ENCODE results near the gene PDE4D. TPM values are rescaled to one million over a fixed set of nuclear protein-coding genes. Genes with fewer than 3 reads are reported as not detected.

Gene PDE4D
- total RNA-seq, 1 donor from 2014 or later: 13.2 TPM

DNA sequence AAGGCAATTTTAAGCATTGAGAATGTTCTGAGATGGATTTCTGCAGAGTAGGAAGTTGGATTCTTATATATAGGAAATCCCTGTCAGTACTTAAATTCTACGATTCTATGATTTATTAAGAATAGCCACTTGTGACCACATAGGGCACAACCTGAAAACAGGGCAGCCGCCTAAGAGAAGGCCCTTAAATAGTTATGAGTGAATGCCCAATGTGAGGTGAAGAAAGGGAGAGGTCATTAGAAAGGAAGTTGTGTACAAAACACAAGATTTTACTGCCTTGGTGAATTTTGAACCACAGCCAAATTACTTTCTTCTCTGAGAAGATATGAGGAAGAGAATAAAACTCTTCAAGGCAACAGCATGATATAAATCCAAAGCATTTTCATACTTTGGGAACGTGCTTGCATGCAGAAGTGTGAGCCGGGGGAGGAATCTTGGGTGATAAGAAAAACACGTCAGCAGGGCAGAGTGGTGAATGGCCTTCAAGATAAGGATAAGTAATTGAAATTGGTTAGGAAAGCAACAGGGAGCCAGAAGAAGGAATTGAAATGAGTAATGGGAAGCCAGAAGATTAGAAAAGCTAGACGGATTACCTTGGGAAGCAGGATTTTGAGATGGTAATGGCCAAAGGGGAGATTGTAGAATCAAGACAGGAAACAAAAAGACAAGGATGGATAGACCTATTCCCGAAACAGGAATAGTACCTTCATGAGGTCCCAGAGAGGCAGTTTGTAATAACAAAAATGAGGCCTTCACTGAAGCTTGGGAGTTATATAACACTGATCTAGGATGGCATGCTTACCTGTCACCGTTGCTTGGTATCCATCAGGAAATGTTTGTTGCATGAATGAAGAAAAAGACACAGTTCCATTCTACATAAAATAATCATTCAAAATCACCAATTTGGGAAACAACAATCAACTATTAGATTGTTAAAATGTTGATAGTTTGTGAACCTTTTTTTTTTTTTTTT, 244.3 kb downstream of the PDE4D start:
- H3K4me1 Mint-ChIP-seq (ENCODE audit: low read depth, unreplicated experiment): no peaks in the 10 kb centered on the region
- no peak for DNase-seq
- TF ChIP-seq, protein P1, sequence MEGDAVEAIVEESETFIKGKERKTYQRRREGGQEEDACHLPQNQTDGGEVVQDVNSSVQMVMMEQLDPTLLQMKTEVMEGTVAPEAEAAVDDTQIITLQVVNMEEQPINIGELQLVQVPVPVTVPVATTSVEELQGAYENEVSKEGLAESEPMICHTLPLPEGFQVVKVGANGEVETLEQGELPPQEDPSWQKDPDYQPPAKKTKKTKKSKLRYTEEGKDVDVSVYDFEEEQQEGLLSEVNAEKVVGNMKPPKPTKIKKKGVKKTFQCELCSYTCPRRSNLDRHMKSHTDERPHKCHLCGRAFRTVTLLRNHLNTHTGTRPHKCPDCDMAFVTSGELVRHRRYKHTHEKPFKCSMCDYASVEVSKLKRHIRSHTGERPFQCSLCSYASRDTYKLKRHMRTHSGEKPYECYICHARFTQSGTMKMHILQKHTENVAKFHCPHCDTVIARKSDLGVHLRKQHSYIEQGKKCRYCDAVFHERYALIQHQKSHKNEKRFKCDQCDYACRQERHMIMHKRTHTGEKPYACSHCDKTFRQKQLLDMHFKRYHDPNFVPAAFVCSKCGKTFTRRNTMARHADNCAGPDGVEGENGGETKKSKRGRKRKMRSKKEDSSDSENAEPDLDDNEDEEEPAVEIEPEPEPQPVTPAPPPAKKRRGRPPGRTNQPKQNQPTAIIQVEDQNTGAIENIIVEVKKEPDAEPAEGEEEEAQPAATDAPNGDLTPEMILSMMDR (IDR thresholded peaks at IDR 0.05; ENCODE audit: partially characterized antibody, unreplicated experiment): no peak
- no peaks in the 10 kb centered on the region for H3K36me3 Mint-ChIP-seq (ENCODE audit: unreplicated experiment)
- H3K9me3 Mint-ChIP-seq (ENCODE audit: unreplicated experiment): peaks cover 3% of the 10 kb centered on the region
- no peak overlapping the region for H3K27ac Mint-ChIP-seq (ENCODE audit: unreplicated experiment)
- H3K4me3 Mint-ChIP-seq (ENCODE audit: unreplicated experiment): no peak overlapping the region
- H3K27me3 Mint-ChIP-seq (ENCODE audit: unreplicated experiment): no peaks in the 10 kb centered on the region

DNA sequence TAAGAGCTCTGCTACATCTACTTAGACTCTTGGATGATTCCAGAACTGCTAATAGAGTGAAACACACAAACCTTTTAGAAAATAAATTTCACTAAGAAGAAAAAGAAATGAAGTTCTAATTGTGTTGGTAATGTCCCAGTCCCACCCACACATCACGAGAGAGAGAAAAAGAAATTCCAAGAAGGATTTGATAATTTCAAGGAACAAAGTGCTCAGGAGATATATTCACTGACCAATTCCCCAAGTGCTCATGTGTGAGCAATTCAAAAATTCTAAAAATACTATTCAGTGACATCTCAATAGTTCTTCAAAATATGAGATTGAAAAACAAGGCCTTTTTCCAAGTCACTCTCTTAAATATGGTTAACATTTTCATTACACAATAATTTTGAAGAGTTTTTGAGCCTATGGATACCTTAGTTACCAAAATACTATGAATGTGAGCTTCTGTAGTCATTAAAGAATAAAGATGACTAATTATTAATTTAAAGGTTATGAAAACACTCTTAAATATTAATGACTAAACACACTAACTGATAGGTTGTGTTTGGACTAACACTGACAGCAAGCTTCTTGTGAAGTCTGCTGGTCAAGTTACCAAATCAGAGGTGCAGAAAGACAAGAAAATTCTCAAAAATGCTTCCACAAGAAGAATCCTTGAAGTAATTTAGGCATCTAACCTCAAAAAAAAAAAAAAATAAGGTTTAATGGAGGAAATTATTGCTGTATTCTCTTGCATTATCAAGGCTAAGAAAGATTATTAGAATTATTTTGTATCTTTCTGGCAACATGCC, 245.3 kb downstream of the PDE4D start:
- Mint-ChIP-seq H3K27ac (ENCODE audit: unreplicated experiment) (no peak overlapping the region), H3K36me3 (ENCODE audit: unreplicated experiment) (no peaks in the 10 kb centered on the region), H3K4me3 (ENCODE audit: unreplicated experiment) (no peak overlapping the region), H3K27me3 (ENCODE audit: unreplicated experiment) (no peaks in the 10 kb centered on the region), H3K4me1 (ENCODE audit: low read depth, unreplicated experiment) (no peaks in the 10 kb centered on the region), H3K9me3 (ENCODE audit: unreplicated experiment) (peaks cover 3% of the 10 kb centered on the region)
- TF ChIP-seq, protein P1 (IDR thresholded peaks at IDR 0.05; ENCODE audit: partially characterized antibody, unreplicated experiment): no peak
- no peak for DNase-seq

DNA sequence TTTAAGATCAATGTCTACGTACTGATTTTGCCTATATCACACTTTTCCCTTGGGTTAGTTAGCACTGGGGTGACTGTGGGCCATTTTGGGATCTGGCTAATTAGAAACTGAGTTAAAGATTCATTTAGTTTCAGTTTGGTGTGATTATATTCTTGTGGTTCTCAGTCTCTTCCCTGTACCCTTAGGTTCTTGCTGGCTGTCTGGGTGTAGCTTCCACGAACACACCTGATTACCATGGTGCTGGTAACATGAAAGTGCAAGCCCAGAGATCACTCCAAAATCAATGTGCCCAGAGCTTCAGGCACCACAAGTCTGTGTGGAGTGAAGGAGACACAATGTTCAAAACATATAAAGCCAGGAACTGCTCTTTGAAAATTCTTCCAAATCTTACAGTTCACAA, 248.1 kb downstream of the PDE4D start:
- Mint-ChIP-seq H3K27ac (ENCODE audit: unreplicated experiment) (no peak overlapping the region), H3K27me3 (ENCODE audit: unreplicated experiment) (no peaks in the 10 kb centered on the region)
- TF ChIP-seq, protein P1 (IDR thresholded peaks at IDR 0.05; ENCODE audit: partially characterized antibody, unreplicated experiment): no peak

DNA sequence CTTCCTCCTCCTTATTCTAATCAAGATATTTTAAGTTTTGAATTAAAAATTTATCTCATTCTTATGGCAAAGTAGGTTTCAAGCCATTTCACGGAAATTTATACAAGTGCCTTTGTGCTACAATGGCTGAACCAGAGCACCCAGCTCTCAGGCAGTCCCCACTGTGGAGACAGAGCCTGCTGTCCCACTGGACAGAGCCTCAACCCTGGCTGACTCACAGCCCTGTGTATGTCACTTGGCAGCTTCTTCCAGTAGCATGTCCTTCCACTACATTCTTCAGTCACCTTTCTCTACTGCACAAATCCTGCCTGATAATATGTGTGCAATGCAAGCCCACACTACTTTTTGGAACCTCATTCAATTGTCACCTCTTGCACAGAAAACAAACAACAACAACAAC, 253.1 kb downstream of the PDE4D start:
- peaks cover 4% of the 10 kb centered on the region for H3K36me3 Mint-ChIP-seq (ENCODE audit: unreplicated experiment)
- H3K9me3 Mint-ChIP-seq (ENCODE audit: unreplicated experiment): peaks cover 1% of the 10 kb centered on the region
- TF ChIP-seq, protein P1 (IDR thresholded peaks at IDR 0.05; ENCODE audit: partially characterized antibody, unreplicated experiment): no peak
- DNase-seq: no peak
- peaks cover 7% of the 10 kb centered on the region for H3K4me1 Mint-ChIP-seq (ENCODE audit: low read depth, unreplicated experiment)
- no peaks in the 10 kb centered on the region for H3K27me3 Mint-ChIP-seq (ENCODE audit: unreplicated experiment)
- H3K27ac Mint-ChIP-seq (ENCODE audit: unreplicated experiment): no peak overlapping the region
- no peak overlapping the region for H3K4me3 Mint-ChIP-seq (ENCODE audit: unreplicated experiment)

More for the DNA sequence above, 248.1 kb downstream of the PDE4D start:
- peaks cover 4% of the 10 kb centered on the region for H3K36me3 Mint-ChIP-seq (ENCODE audit: unreplicated experiment)
- peaks cover 3% of the 10 kb centered on the region for H3K4me1 Mint-ChIP-seq (ENCODE audit: low read depth, unreplicated experiment)
- no peak for DNase-seq
- peaks cover 3% of the 10 kb centered on the region for H3K9me3 Mint-ChIP-seq (ENCODE audit: unreplicated experiment)
- H3K4me3 Mint-ChIP-seq (ENCODE audit: unreplicated experiment): no peak overlapping the region
